H9 (cell line): ENCODE measurements around the gene FUZ. TPM values are rescaled to one million over a fixed set of nuclear protein-coding genes. Genes with fewer than 3 reads are reported as not detected.

Source experiments
- DNase-seq: peaks from one replicate; pipeline ENCODE4 v3.0.0-alpha.2; 2017
- H2AFZ ChIP-seq: one replicate; pipeline ENCODE4 v1.6.1; 2013; ENCODE audit warnings: mild to moderate bottlenecking, low read length, control low read depth, moderate library complexity
- H2AK5ac ChIP-seq: 2 replicates; pipeline ENCODE4 v1.6.1; 2013; ENCODE audit warnings: low read length, control low read depth, mixed read lengths; ENCODE audit not compliant: insufficient read length
- H2BK120ac ChIP-seq: one replicate; pipeline ENCODE4 v1.6.1; 2013; ENCODE audit warnings: low read depth, mild to moderate bottlenecking, low read length, control low read depth, inconsistent platforms; ENCODE audit not compliant: poor library complexity, severe bottlenecking
- H2BK12ac ChIP-seq: 2 replicates; pipeline ENCODE4 v1.6.1; 2013; ENCODE audit warnings: low read length, control low read depth, mixed read lengths, low read depth; ENCODE audit not compliant: insufficient read length
- H2BK15ac ChIP-seq: 2 replicates; pipeline ENCODE4 v1.6.1; 2013; ENCODE audit warnings: low read depth, low read length, control low read depth
- H2BK20ac ChIP-seq: one replicate; pipeline ENCODE4 v1.6.1; 2013; ENCODE audit warnings: low read depth, mild to moderate bottlenecking, low read length, control low read depth, inconsistent platforms; ENCODE audit not compliant: poor library complexity, severe bottlenecking
- H2BK5ac ChIP-seq: 2 replicates; pipeline ENCODE4 v1.6.1; 2013; ENCODE audit warnings: low read length, control low read depth, mixed read lengths; ENCODE audit not compliant: insufficient read length
- H3K14ac ChIP-seq: 2 replicates; pipeline ENCODE4 v1.6.1; 2013; ENCODE audit warnings: low read length, control low read depth; ENCODE audit not compliant: insufficient read depth
- H3K18ac ChIP-seq: 2 replicates; pipeline ENCODE4 v1.6.1; 2013; ENCODE audit warnings: low read depth, mild to moderate bottlenecking, mixed read lengths, low read length, control low read depth; ENCODE audit not compliant: insufficient read length
- H3K23ac ChIP-seq: 2 replicates; pipeline ENCODE4 v1.6.1; 2013; ENCODE audit warnings: low read length, control low read depth, mixed read lengths, low read depth; ENCODE audit not compliant: insufficient read length
- H3K23me2 ChIP-seq: 2 replicates; pipeline ENCODE4 v1.6.1; 2013; ENCODE audit warnings: low read depth, mild to moderate bottlenecking, mixed read lengths, low read length, control low read depth; ENCODE audit not compliant: insufficient read length, poor library complexity, severe bottlenecking
- H3K27ac ChIP-seq: 2 replicates; pipeline ENCODE4 v1.5.1; 2013; ENCODE audit warnings: low read length, control low read depth, mixed read lengths, low read depth; ENCODE audit not compliant: insufficient read length
- H3K27me3 ChIP-seq: 2 replicates; pipeline ENCODE4 v1.6.1; 2013; ENCODE audit warnings: low read length, control low read depth, inconsistent platforms; ENCODE audit not compliant: insufficient read depth
- H3K4ac ChIP-seq: 2 replicates; pipeline ENCODE4 v1.6.1; 2013; ENCODE audit warnings: low read depth, mild to moderate bottlenecking, control low read depth, inconsistent platforms, low read length, moderate library complexity
- H3K4me1 ChIP-seq: 2 replicates; pipeline ENCODE4 v1.6.1; 2013; ENCODE audit warnings: low read length, control low read depth, inconsistent platforms; ENCODE audit not compliant: insufficient read depth
- H3K4me2 ChIP-seq: 2 replicates; pipeline ENCODE4 v1.6.1; 2013; ENCODE audit warnings: low read length, control low read depth, mixed read lengths; ENCODE audit not compliant: insufficient read length, insufficient read depth
- H3K56ac ChIP-seq: 2 replicates; pipeline ENCODE4 v1.6.1; 2013; ENCODE audit warnings: low read depth, mild to moderate bottlenecking, mixed read lengths, low read length, control low read depth; ENCODE audit not compliant: insufficient read length
- H3K79me1 ChIP-seq: 2 replicates; pipeline ENCODE4 v1.6.1; 2013; ENCODE audit warnings: low read depth, mild to moderate bottlenecking, moderate library complexity, low read length, control low read depth, inconsistent platforms; ENCODE audit not compliant: insufficient read depth, poor library complexity, severe bottlenecking
- H3K79me2 ChIP-seq: 2 replicates; pipeline ENCODE4 v1.6.1; 2013; ENCODE audit warnings: low read length, control low read depth, inconsistent platforms; ENCODE audit not compliant: insufficient read depth
- H3K9ac ChIP-seq: 2 replicates; pipeline ENCODE4 v1.6.1; 2013; ENCODE audit warnings: low read length, control low read depth, mixed read lengths; ENCODE audit not compliant: insufficient read length; ENCODE audit errors: extremely low read depth
- H3K9me3 ChIP-seq: one replicate; pipeline ENCODE4 v1.6.1; 2013; ENCODE audit warnings: low read depth, low read length, inconsistent platforms; ENCODE audit not compliant: control insufficient read depth
- H3T11ph ChIP-seq: one replicate; pipeline ENCODE4 v1.6.1; 2013; ENCODE audit warnings: mild to moderate bottlenecking, low read length, control low read depth, inconsistent platforms
- H4K20me1 ChIP-seq: one replicate; pipeline ENCODE4 v1.6.1; 2013; ENCODE audit not compliant: control insufficient read depth, insufficient read length, insufficient read depth
- H4K5ac ChIP-seq: 2 replicates; pipeline ENCODE4 v1.6.1; 2013; ENCODE audit warnings: low read depth, mild to moderate bottlenecking, mixed read lengths, low read length, control low read depth; ENCODE audit not compliant: insufficient read length
- H4K8ac ChIP-seq: replicated peaks from 2 replicates; pipeline ENCODE4 v1.6.1; 2013; ENCODE audit warnings: low read length, control low read depth, mixed read lengths, low read depth; ENCODE audit not compliant: insufficient read length
- H4K91ac ChIP-seq: 2 replicates; pipeline ENCODE4 v1.6.1; 2013; ENCODE audit warnings: low read depth, mild to moderate bottlenecking, moderate library complexity, mixed read lengths, low read length, control low read depth; ENCODE audit not compliant: insufficient read length
- H3K27ac Mint-ChIP-seq, 3 experiments: 2 replicates in 2 of 3; 3 replicates in 1 of 3; pipeline ENCODE4 v1.8.0; 2020 to 2021; ENCODE audit warnings: mixed read lengths in 3 of 3, mild to moderate bottlenecking in 1 of 3, moderate library complexity in 1 of 3
- H3K27me3 Mint-ChIP-seq: 2 replicates; pipeline ENCODE4 v1.8.0; 2021; ENCODE audit warnings: low read depth, mild to moderate bottlenecking, moderate library complexity, mixed read lengths
- H3K36me3 Mint-ChIP-seq, 3 experiments: 2 replicates in 2 of 3; 3 replicates in 1 of 3; pipeline ENCODE4 v1.8.0; 2020 to 2021; ENCODE audit warnings: low read depth in 3 of 3, mixed read lengths in 3 of 3; ENCODE audit not compliant: insufficient read depth in 1 of 3
- H3K4me1 Mint-ChIP-seq, 2 experiments: 2 replicates each; pipeline ENCODE4 v1.8.0; 2020; ENCODE audit warnings: mixed read lengths in 2 of 2
- H3K4me3 Mint-ChIP-seq, 2 experiments: 2 replicates in 1 of 2; 3 replicates in 1 of 2; pipeline ENCODE4 v1.8.0; 2020 to 2021; ENCODE audit warnings: mild to moderate bottlenecking in 2 of 2, mixed read lengths in 2 of 2, moderate library complexity in 1 of 2
- H3K9me3 Mint-ChIP-seq, 2 experiments: 2 replicates in 1 of 2; 3 replicates in 1 of 2; pipeline ENCODE4 v1.8.0; 2020; ENCODE audit warnings: mild to moderate bottlenecking in 2 of 2, mixed read lengths in 2 of 2, moderate library complexity in 1 of 2
- WGBS: extraction: QIAGEN DNeasy Blood & Tissue Kit; methylation state at CpG from one replicate; pipeline ENCODE4 v1.1.7; 2013; ENCODE audit warnings: missing lambda C conversion rate, low lambda C conversion rate, mixed read lengths; ENCODE audit not compliant: insufficient read length; ENCODE audit errors: extremely low coverage; 5-methylcytosine and 5-hydroxymethylcytosine counted together
- total RNA-seq: library from RNA; stranded (reverse); gene quantifications from 2 replicates; pipeline ENCODE4 v1.2.1, GENCODE V29; 2021
- TF ChIP-seq, protein P1 (sequence below): fragments of 200-600 bp; sonication (generic); conservative IDR thresholded peaks from 3 replicates; pipeline ENCODE4 v1.8.0; 2021; ENCODE audit warnings: antibody characterized with exemption, mild to moderate bottlenecking

The FUZ gene
- total RNA-seq, 1 experiment from 2014 or later: 25.1 TPM

GRCh38 chr19:49823472-49823871 is 10.4 kb upstream of the FUZ start:
- Histone ChIP-seq H3K9me3 (no peaks in the 10 kb centered on the region), H3K23me2 (peaks cover 5% of the 10 kb centered on the region), H3K4me2 (no peak overlapping the region), H2BK120ac (no peak overlapping the region), H3K27me3 (no peaks in the 10 kb centered on the region), H4K8ac (no peak overlapping the region), H3K4ac (no peak overlapping the region), H3K23ac (no peak overlapping the region), H4K91ac (no peak overlapping the region), H3K27ac (no peak overlapping the region), H2BK20ac (no peak overlapping the region), H4K5ac (no peak overlapping the region), H2BK15ac (no peak overlapping the region), H3K18ac (no peak overlapping the region), H3K4me1 (peaks cover 3% of the 10 kb centered on the region; the same call in 1 of the 2 replicates), H3K9ac (no peak overlapping the region), H2BK12ac (no peak overlapping the region), H2BK5ac (no peak overlapping the region), H3K79me2 (peaks cover 5% of the 10 kb centered on the region; the same call in 1 of the 2 replicates), H3T11ph (no peak overlapping the region), H3K14ac (no peak overlapping the region), H3K56ac (no peak overlapping the region), H2AK5ac (no peak overlapping the region), H2AFZ (no peak overlapping the region), H4K20me1 (no peaks in the 10 kb centered on the region), H3K79me1 (peaks cover 11% of the 10 kb centered on the region)
- TF ChIP-seq, protein P1, sequence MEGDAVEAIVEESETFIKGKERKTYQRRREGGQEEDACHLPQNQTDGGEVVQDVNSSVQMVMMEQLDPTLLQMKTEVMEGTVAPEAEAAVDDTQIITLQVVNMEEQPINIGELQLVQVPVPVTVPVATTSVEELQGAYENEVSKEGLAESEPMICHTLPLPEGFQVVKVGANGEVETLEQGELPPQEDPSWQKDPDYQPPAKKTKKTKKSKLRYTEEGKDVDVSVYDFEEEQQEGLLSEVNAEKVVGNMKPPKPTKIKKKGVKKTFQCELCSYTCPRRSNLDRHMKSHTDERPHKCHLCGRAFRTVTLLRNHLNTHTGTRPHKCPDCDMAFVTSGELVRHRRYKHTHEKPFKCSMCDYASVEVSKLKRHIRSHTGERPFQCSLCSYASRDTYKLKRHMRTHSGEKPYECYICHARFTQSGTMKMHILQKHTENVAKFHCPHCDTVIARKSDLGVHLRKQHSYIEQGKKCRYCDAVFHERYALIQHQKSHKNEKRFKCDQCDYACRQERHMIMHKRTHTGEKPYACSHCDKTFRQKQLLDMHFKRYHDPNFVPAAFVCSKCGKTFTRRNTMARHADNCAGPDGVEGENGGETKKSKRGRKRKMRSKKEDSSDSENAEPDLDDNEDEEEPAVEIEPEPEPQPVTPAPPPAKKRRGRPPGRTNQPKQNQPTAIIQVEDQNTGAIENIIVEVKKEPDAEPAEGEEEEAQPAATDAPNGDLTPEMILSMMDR: no peak
- Mint-ChIP-seq H3K9me3 (no peaks in the 10 kb centered on the region), H3K4me3 (no peak overlapping the region; a peak in 1 of 5 replicates), H3K36me3 (peaks cover 13 to 45% (median 28%) of the 10 kb centered on the region in 3 experiments), H3K27ac (no peak overlapping the region), H3K27me3 (no peaks in the 10 kb centered on the region), H3K4me1 (peaks cover 7 to 10% of the 10 kb centered on the region in 2 experiments)
- no peak for DNase-seq
- no CpG with 5 or more reads among the region's 12 CpGs for WGBS
